Caco-2 (cell line): ENCODE measurements around the gene DNAJC8. TPM values are rescaled to one million over a fixed set of nuclear protein-coding genes. Genes with fewer than 3 reads are reported as not detected.
A peak's percentile ranks its signal among the peaks of the same experiment; 100 is the strongest.

Experiments used
- BruUV-seq: library from RNA; stranded (reverse); fragments of 400-500 nt; replicated peaks from 2 replicates; lab custom pipeline; 2021; lab: Mats Ljungman, UMichigan
- CTCF ChIA-PET: fragments of 300-600 bp; sonication (Branson Sonifier 250); formaldehyde crosslinking; loops from one replicate; lab custom pipeline; 2022; ENCODE audit warnings: antibody characterized with exemption; lab: Charles Lee
- POLR2A ChIA-PET: fragments of 300-600 bp; sonication (Branson Sonifier 250); formaldehyde crosslinking; loops from one replicate; lab custom pipeline; 2022; ENCODE audit warnings: antibody characterized with exemption; lab: Charles Lee
- DNase-seq, 2 experiments: peaks; one replicate each; pipeline versions ENCODE4 v3.0.0 to v3.0.0-alpha.2; 2020 to 2022
- H3K27me3 ChIP-seq: replicated peaks from 2 replicates; pipeline ENCODE4 v1.6.0; 2011; ENCODE audit warnings: low read length; ENCODE audit not compliant: control insufficient read depth, insufficient read depth
- H3K36me3 ChIP-seq: 2 replicates; pipeline ENCODE4 v1.5.1; 2011; ENCODE audit warnings: low read length; ENCODE audit not compliant: control insufficient read depth, insufficient read depth
- H3K4me1 ChIP-seq: fragments of 250-450 bp; sonication (Bioruptor Pico); 2 replicates; pipeline ENCODE4 v1.5.1; 2020; ENCODE audit warnings: mild to moderate bottlenecking
- H3K4me3 ChIP-seq: 2 replicates; pipeline ENCODE4 v1.5.1; 2011; ENCODE audit warnings: low read depth, mild to moderate bottlenecking, control low read depth, low read length
- H3K9me3 ChIP-seq: fragments of 250-450 bp; sonication (Bioruptor Pico); 2 replicates; pipeline ENCODE4 v1.5.1; 2020; ENCODE audit warnings: mild to moderate bottlenecking, moderate library complexity
- H3K27ac Mint-ChIP-seq: one replicate; pipeline ENCODE4 v1.8.0; 2022; ENCODE audit warnings: mixed read lengths; ENCODE audit not compliant: unreplicated experiment
- H3K27me3 Mint-ChIP-seq: one replicate; pipeline ENCODE4 v1.8.0; 2022; ENCODE audit warnings: mixed read lengths; ENCODE audit not compliant: insufficient read depth, unreplicated experiment
- H3K36me3 Mint-ChIP-seq: one replicate; pipeline ENCODE4 v1.8.0; 2022; ENCODE audit warnings: mild to moderate bottlenecking, mixed read lengths; ENCODE audit not compliant: insufficient read depth, unreplicated experiment
- H3K4me1 Mint-ChIP-seq: one replicate; pipeline ENCODE4 v1.8.0; 2022; ENCODE audit warnings: low read depth, mixed read lengths; ENCODE audit not compliant: unreplicated experiment
- H3K4me3 Mint-ChIP-seq: one replicate; pipeline ENCODE4 v1.8.0; 2022; ENCODE audit warnings: mild to moderate bottlenecking, moderate library complexity, mixed read lengths; ENCODE audit not compliant: unreplicated experiment
- H3K9me3 Mint-ChIP-seq: one replicate; pipeline ENCODE4 v1.8.0; 2022; ENCODE audit warnings: mixed read lengths; ENCODE audit not compliant: unreplicated experiment
- CTCF ChIP-seq, 2 experiments: fragments of 200-600 bp in 1 of 2; IDR thresholded peaks; 1 replicate in 1 of 2; 2 replicates in 1 of 2; pipeline versions ENCODE4 v1.5.1 to v1.8.0; 2011 to 2022; ENCODE audit warnings: antibody characterized with exemption in 1 of 2, control low read depth in 1 of 2, inconsistent platforms in 1 of 2, low read depth in 1 of 2, low read length in 1 of 2, mild to moderate bottlenecking in 1 of 2, moderate library complexity in 1 of 2; ENCODE audit not compliant: insufficient read depth in 1 of 2, severe bottlenecking in 1 of 2, unreplicated experiment in 1 of 2
- intact Hi-C: fragments of 100-400 bp; cut with micrococcal nuclease; formaldehyde crosslinking; loops from one replicate; pipeline ENCODE4 v1.10.0; 2022; ENCODE audit not compliant: unreplicated experiment
- total RNA-seq: library from RNA; stranded (reverse); gene quantifications from 2 replicates; pipeline ENCODE4 v1.2.3, GENCODE V29; 2022

The DNAJC8 gene
- total RNA-seq, 1 experiment from 2014 or later, result 69.4 TPM

GRCh38 chr1:28244549-28245251, 11.9 kb upstream of the DNAJC8 start:
- BruUV-seq, result no TSS peak
- Mint-ChIP-seq H3K4me3 (no peak overlapping the region), H3K9me3 (no peaks in the 10 kb centered on the region), H3K27me3 (no peaks in the 10 kb centered on the region), H3K4me1 (peaks cover 38% of the 10 kb centered on the region), H3K27ac (no peak overlapping the region), H3K36me3 (peaks cover 6% of the 10 kb centered on the region)
- POLR2A ChIA-PET, result interaction anchor here (0.6 to 1.3 kb wide), 2 partner anchors 9 to 266 kb away, joined by 3 read pairs; partner anchors contain the start of gene ATP5IF1
- intact Hi-C loops, result loop anchor here (5.0 kb wide), 1 partner anchor 268 kb away; no protein-coding TSS in a partner anchor
- Histone ChIP-seq H3K9me3 (no peaks in the 10 kb centered on the region), H3K4me3 (no peak overlapping the region), H3K4me1 (peaks cover 11% of the 10 kb centered on the region), H3K27me3 (no peaks in the 10 kb centered on the region), H3K36me3 (no peaks in the 10 kb centered on the region)
- no peak for TF ChIP-seq CTCF (IDR thresholded peaks at IDR 0.05; ENCODE audit: insufficient read depth in 1 of 2, low read depth in 1 of 2, low read length in 1 of 2, severe bottlenecking in 1 of 2, unreplicated experiment in 1 of 2)
- no peak for DNase-seq
- CTCF ChIA-PET, result interaction anchor here (0.6 kb wide), 1 partner anchor 337 kb away, joined by 3 read pairs; no protein-coding TSS in a partner anchor

GRCh38 chr1:28243685-28244311, 11.0 kb upstream of the DNAJC8 start:
- H3K4me3 Mint-ChIP-seq, result no peak overlapping the region
- BruUV-seq, result no TSS peak
- no peak for DNase-seq
- no peaks in the 10 kb centered on the region for H3K36me3 ChIP-seq
- H3K9me3 Mint-ChIP-seq, result no peaks in the 10 kb centered on the region
- no peaks in the 10 kb centered on the region for H3K36me3 Mint-ChIP-seq
- CTCF ChIA-PET, result no interaction called here
- intact Hi-C loops, result no loop called here
- no peak for TF ChIP-seq CTCF (IDR thresholded peaks at IDR 0.05; ENCODE audit: insufficient read depth in 1 of 2, low read depth in 1 of 2, low read length in 1 of 2, severe bottlenecking in 1 of 2, unreplicated experiment in 1 of 2)
- POLR2A ChIA-PET, result interaction anchor here (1.3 kb wide), 1 partner anchor 8 kb away, joined by 3 read pairs; the partner anchor contains the start of gene ATP5IF1
- peaks cover 7% of the 10 kb centered on the region for H3K4me1 ChIP-seq
- H3K9me3 ChIP-seq, result no peaks in the 10 kb centered on the region
- peaks cover 30% of the 10 kb centered on the region for H3K4me1 Mint-ChIP-seq
- H3K27ac Mint-ChIP-seq, result peak overlapping the region; percentile 42
- H3K27me3 ChIP-seq, result no peaks in the 10 kb centered on the region
- no peak overlapping the region for H3K4me3 ChIP-seq
- H3K27me3 Mint-ChIP-seq, result no peaks in the 10 kb centered on the region

GRCh38 chr1:28241638-28242241, 8.9 kb upstream of the DNAJC8 start:
- Mint-ChIP-seq H3K9me3 (no peaks in the 10 kb centered on the region), H3K36me3 (no peaks in the 10 kb centered on the region), H3K4me1 (peaks cover 17% of the 10 kb centered on the region), H3K27ac (no peak overlapping the region), H3K4me3 (no peak overlapping the region), H3K27me3 (no peaks in the 10 kb centered on the region)
- no TSS peak for BruUV-seq
- ChIA-PET POLR2A (no interaction called here), CTCF (no interaction called here)
- DNase-seq, result no peak
- no peaks in the 10 kb centered on the region for H3K9me3 ChIP-seq
- TF ChIP-seq CTCF (IDR thresholded peaks at IDR 0.05; ENCODE audit: insufficient read depth in 1 of 2, low read depth in 1 of 2, low read length in 1 of 2, severe bottlenecking in 1 of 2, unreplicated experiment in 1 of 2), result no peak
- intact Hi-C loops, result no loop called here
- H3K27me3 ChIP-seq, result no peaks in the 10 kb centered on the region
- H3K4me3 ChIP-seq, result no peak overlapping the region
- peaks cover 5% of the 10 kb centered on the region; the same call in 1 of the 2 replicates for H3K4me1 ChIP-seq
- no peaks in the 10 kb centered on the region for H3K36me3 ChIP-seq
